Endothelial cell of umbilical vein (primary cell): ENCODE measurements around the gene OSBPL10.

Experiments
- EZH2 ChIP-seq: IDR thresholded peaks from 2 replicates; pipeline ENCODE4 v1.6.1; 2012; ENCODE audit warnings: borderline replicate concordance, low read depth, mild to moderate bottlenecking, moderate library complexity, low read length, inconsistent platforms; ENCODE audit not compliant: severe bottlenecking
- POLR2A ChIP-seq: IDR thresholded peaks from 2 replicates; pipeline ENCODE4 v1.6.1; 2012; ENCODE audit warnings: low read depth, mild to moderate bottlenecking, control low read depth, low read length

DNA sequence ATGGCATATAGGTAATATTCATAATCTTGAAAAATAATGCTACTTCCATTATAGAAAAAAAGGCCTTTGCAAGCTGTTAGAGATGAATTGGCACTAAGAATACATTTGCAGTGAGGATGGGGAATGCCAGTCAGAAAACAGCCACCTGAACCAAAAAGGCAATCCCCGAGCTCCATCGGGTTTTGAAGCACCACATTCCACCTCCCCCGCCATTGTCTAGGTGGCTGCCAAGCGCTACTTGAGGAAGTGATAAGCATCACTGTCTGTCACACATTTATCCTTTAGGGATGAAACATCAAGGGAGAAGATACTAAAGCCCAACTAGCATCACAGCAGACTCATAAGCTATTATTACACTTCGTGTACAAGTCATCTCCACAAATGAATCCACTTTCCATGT lies 112.8 kb downstream of the OSBPL10 start:
- TF ChIP-seq POLR2A (no peak), EZH2 (no peak)
